K562 (cell line): Measurements from ENCODE around the gene KIF21A. TPM values are rescaled to one million over a fixed set of nuclear protein-coding genes. Genes with fewer than 3 reads are reported as not detected.

Experiments
- ATF1 ChIP-seq, 2 experiments: fragments of 450-650 bp in 1 of 2; IDR thresholded peaks; 2 replicates each; pipeline ENCODE4 v1.6.1; 2016; ENCODE audit warnings: missing compliant biosample characterization in 1 of 2, missing genetic modification characterization in 1 of 2
- EWSR1 ChIP-seq: fragments of 450-650 bp; IDR thresholded peaks from 2 replicates; pipeline ENCODE4 v1.6.1; 2018; ENCODE audit warnings: borderline replicate concordance, mild to moderate bottlenecking, low read depth, moderate library complexity; ENCODE audit not compliant: partially characterized antibody
- JUND ChIP-seq, 2 experiments: IDR thresholded peaks; 2 replicates in 1 of 2; 3 replicates in 1 of 2; pipeline ENCODE4 v1.6.1; 2011; ENCODE audit warnings: borderline replicate concordance in 2 of 2, low read depth in 2 of 2, low read length in 2 of 2, improper control_type of control experiment in 1 of 2, missing biosample characterization in 1 of 2, missing genetic modification characterization in 1 of 2, missing genetic modification reagents in 1 of 2
- KAT7 ChIP-seq: sonication (generic); formaldehyde crosslinking; IDR thresholded peaks from 2 replicates; pipeline ENCODE4 v1.8.0; 2022; ENCODE audit warnings: missing genetic modification reagents, mild to moderate bottlenecking, borderline replicate concordance
- MTA1 ChIP-seq: fragments of 450-650 bp; IDR thresholded peaks from 2 replicates; pipeline ENCODE4 v1.6.1; 2017; ENCODE audit warnings: borderline replicate concordance
- POLR2H ChIP-seq: IDR thresholded peaks from 2 replicates; pipeline ENCODE4 v1.6.1; 2016; ENCODE audit warnings: missing genetic modification characterization, low read depth, mild to moderate bottlenecking, control low read depth, missing compliant biosample characterization, moderate library complexity
- PRMT5 ChIP-seq: sonication (generic); formaldehyde crosslinking; IDR thresholded peaks from 2 replicates; pipeline ENCODE4 v1.5.0; 2020; ENCODE audit warnings: missing genetic modification reagents
- SIRT6 ChIP-seq: IDR thresholded peaks from one replicate; pipeline ENCODE4 v1.6.1; 2012; ENCODE audit warnings: low read depth, mild to moderate bottlenecking, control low read depth, inconsistent platforms, low read length, moderate library complexity
- TEAD4 ChIP-seq, 2 experiments: sonication (generic) in 1 of 2; formaldehyde crosslinking in 1 of 2; IDR thresholded peaks; 2 replicates each; pipeline versions ENCODE4 v1.6.1 to v1.8.0; 2012 to 2022; ENCODE audit warnings: borderline replicate concordance in 1 of 2, inconsistent platforms in 1 of 2, low read length in 1 of 2, mild to moderate bottlenecking in 1 of 2, missing genetic modification reagents in 1 of 2
- XRCC3 ChIP-seq: fragments of 450-650 bp; IDR thresholded peaks from 2 replicates; pipeline ENCODE4 v1.6.1; 2017; ENCODE audit warnings: mild to moderate bottlenecking, moderate library complexity
- ZNF561 ChIP-seq: fragments of 450-650 bp; formaldehyde crosslinking; conservative IDR thresholded peaks from 2 replicates; pipeline ENCODE4 v1.4.0; 2020; ENCODE audit warnings: mild to moderate bottlenecking, moderate library complexity
- ZNF830 ChIP-seq: fragments of 250-450 bp; sonication (Bioruptor Pico); IDR thresholded peaks from 2 replicates; pipeline ENCODE4 v1.5.0; 2021; ENCODE audit warnings: mild to moderate bottlenecking
- ZSCAN32 ChIP-seq: fragments of 450-650 bp; formaldehyde crosslinking; IDR thresholded peaks from 2 replicates; pipeline ENCODE4 v1.4.0; 2020; ENCODE audit warnings: mild to moderate bottlenecking, moderate library complexity
- polyA plus RNA-seq, 8 experiments: library from polyadenylated mRNA; depleted of rRNA in 4 of 8; stranded (reverse) in 5 of 8; unstranded in 3 of 8; fragments of >200 nt; fragmentation: Nextera tagmentation in 2 of 8; fragmentation: Illumina TruSeq in 1 of 8; extraction: Ambion mirVana in 2 of 8; extraction: Trizol in 1 of 8; gene quantifications; 2 replicates each; pipeline versions ENCODE4 v1.2.1 to v1.2.3, GENCODE V29; 2011 to 2014; ENCODE audit warnings: inconsistent platforms in 1 of 8, missing spikeins in 1 of 8
- total RNA-seq, 7 experiments: library from RNA; depleted of rRNA in 6 of 7; stranded (reverse); fragments of >200 nt in 6 of 7; fragmentation: Illumina TruSeq in 2 of 7; extraction: Trizol in 2 of 7; gene quantifications; 2 replicates each; pipeline versions ENCODE4 v1.2.1 to v1.2.3, GENCODE V29; 2011 to 2021; ENCODE audit warnings: low replicate concordance in 1 of 7
- TF ChIP-seq, protein P1 (sequence below): IDR thresholded peaks from 3 replicates; pipeline ENCODE4 v1.6.1; 2011; ENCODE audit warnings: borderline replicate concordance, mild to moderate bottlenecking, moderate library complexity; ENCODE audit not compliant: insufficient read length; ENCODE audit errors: extremely low read depth
- TF ChIP-seq, protein P2 (sequence below), 3 experiments: fragments of 200-800 bp in 1 of 3; fragments of 250-450 bp in 1 of 3; fragments of 450-650 bp in 1 of 3; sonication (Bioruptor Pico) in 1 of 3; sonication (Bioruptor generic) in 1 of 3; formaldehyde crosslinking in 1 of 3; IDR thresholded peaks; 2 replicates each; pipeline versions ENCODE4 v1.6.1 to v1.8.0; 2016 to 2022; ENCODE audit warnings: mild to moderate bottlenecking in 2 of 3, missing genetic modification characterization in 2 of 3, missing compliant biosample characterization in 1 of 3, moderate library complexity in 1 of 3

The KIF21A gene
- total and polyA plus RNA-seq, 9 of the 15 experiments (the other 6 are each of a cell fraction or from before 2014, with no cell fraction given): 17.7 to 45.0 (median 30.3) TPM

DNA sequence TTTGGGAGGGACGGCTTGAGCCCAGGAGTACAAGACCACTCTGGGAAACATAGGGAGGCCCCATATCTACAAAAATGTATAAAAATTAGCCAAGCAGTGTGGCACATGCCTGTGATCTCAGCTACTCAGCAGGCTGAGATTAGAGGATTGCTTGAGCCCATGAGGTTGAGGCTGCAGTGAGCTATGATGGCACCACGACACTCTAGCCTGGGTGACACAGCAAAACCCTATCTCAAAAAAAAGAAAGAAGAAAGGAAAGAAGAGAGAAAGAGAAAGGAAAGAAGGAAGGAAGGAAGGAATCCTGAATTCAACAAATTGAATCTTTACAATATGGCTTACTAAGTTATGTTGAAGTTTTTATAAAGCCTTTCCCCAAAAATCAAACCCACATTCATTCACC is 2.1 kb downstream of the KIF21A start (continued):
- TF ChIP-seq, protein P1, sequence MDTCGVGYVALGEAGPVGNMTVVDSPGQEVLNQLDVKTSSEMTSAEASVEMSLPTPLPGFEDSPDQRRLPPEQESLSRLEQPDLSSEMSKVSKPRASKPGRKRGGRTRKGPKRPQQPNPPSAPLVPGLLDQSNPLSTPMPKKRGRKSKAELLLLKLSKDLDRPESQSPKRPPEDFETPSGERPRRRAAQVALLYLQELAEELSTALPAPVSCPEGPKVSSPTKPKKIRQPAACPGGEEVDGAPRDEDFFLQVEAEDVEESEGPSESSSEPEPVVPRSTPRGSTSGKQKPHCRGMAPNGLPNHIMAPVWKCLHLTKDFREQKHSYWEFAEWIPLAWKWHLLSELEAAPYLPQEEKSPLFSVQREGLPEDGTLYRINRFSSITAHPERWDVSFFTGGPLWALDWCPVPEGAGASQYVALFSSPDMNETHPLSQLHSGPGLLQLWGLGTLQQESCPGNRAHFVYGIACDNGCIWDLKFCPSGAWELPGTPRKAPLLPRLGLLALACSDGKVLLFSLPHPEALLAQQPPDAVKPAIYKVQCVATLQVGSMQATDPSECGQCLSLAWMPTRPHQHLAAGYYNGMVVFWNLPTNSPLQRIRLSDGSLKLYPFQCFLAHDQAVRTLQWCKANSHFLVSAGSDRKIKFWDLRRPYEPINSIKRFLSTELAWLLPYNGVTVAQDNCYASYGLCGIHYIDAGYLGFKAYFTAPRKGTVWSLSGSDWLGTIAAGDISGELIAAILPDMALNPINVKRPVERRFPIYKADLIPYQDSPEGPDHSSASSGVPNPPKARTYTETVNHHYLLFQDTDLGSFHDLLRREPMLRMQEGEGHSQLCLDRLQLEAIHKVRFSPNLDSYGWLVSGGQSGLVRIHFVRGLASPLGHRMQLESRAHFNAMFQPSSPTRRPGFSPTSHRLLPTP: no peak
- TF ChIP-seq TEAD4 (IDR thresholded peaks at IDR 0.05; ENCODE audit: low read length): 0 out of 2 replicates have a peak, but pooled peaks have one; percentile 24
- no peak for TF ChIP-seq TEAD4 (CRISPR knock-in tag; IDR thresholded peaks at IDR 0.05; ENCODE audit: borderline replicate concordance)
- TF ChIP-seq POLR2H (tag): no peak
- no peak for TF ChIP-seq XRCC3
- no peak for TF ChIP-seq SIRT6
- no peak for TF ChIP-seq ZNF561 (CRISPR knock-in tag)
- no peak for TF ChIP-seq EWSR1
- TF ChIP-seq KAT7: no peak
- TF ChIP-seq JUND (IDR thresholded peaks at IDR 0.05; ENCODE audit: borderline replicate concordance, low read depth, low read length): 0 out of 2 replicates have a peak, but pooled peaks have one; percentile 27
- TF ChIP-seq JUND (tag; IDR thresholded peaks at IDR 0.05; ENCODE audit: borderline replicate concordance, low read depth, low read length): no peak; the same call in 2 of the 3 replicates
- peak; percentile 84 for TF ChIP-seq MTA1
- TF ChIP-seq ZNF830 (CRISPR knock-in tag): no peak
- TF ChIP-seq, protein P2, sequence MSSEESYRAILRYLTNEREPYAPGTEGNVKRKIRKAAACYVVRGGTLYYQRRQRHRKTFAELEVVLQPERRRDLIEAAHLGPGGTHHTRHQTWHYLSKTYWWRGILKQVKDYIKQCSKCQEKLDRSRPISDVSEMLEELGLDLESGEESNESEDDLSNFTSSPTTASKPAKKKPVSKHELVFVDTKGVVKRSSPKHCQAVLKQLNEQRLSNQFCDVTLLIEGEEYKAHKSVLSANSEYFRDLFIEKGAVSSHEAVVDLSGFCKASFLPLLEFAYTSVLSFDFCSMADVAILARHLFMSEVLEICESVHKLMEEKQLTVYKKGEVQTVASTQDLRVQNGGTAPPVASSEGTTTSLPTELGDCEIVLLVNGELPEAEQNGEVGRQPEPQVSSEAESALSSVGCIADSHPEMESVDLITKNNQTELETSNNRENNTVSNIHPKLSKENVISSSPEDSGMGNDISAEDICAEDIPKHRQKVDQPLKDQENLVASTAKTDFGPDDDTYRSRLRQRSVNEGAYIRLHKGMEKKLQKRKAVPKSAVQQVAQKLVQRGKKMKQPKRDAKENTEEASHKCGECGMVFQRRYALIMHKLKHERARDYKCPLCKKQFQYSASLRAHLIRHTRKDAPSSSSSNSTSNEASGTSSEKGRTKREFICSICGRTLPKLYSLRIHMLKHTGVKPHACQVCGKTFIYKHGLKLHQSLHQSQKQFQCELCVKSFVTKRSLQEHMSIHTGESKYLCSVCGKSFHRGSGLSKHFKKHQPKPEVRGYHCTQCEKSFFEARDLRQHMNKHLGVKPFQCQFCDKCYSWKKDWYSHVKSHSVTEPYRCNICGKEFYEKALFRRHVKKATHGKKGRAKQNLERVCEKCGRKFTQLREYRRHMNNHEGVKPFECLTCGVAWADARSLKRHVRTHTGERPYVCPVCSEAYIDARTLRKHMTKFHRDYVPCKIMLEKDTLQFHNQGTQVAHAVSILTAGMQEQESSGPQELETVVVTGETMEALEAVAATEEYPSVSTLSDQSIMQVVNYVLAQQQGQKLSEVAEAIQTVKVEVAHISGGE (CRISPR knock-in tag; IDR thresholded peaks at IDR 0.05): no peak
- no peak for TF ChIP-seq PRMT5
- TF ChIP-seq ZSCAN32 (CRISPR knock-in tag): no peak
- TF ChIP-seq ATF1 (CRISPR knock-in tag; IDR thresholded peaks at IDR 0.05): no peak
- TF ChIP-seq ATF1 (tag; IDR thresholded peaks at IDR 0.05): no peak
